HFF-Myc (cell line): Measurements from ENCODE around the gene TEN1.

Experiments
- DNase-seq: peaks from one replicate; pipeline ENCODE4 v3.0.0-alpha.2; 2011; ENCODE audit warnings: low read depth; ENCODE audit errors: extremely low read depth
- H3K4me3 ChIP-seq: replicated peaks from 2 replicates; pipeline ENCODE4 v1.5.1; 2011; ENCODE audit warnings: low read depth, mild to moderate bottlenecking, control low read depth, low read length
- CTCF ChIP-seq: IDR thresholded peaks from 2 replicates; pipeline ENCODE4 v1.5.1; 2012; ENCODE audit warnings: mild to moderate bottlenecking, low read depth, low read length, control low read depth; ENCODE audit errors: missing control alignments

The TEN1 gene

DNA sequence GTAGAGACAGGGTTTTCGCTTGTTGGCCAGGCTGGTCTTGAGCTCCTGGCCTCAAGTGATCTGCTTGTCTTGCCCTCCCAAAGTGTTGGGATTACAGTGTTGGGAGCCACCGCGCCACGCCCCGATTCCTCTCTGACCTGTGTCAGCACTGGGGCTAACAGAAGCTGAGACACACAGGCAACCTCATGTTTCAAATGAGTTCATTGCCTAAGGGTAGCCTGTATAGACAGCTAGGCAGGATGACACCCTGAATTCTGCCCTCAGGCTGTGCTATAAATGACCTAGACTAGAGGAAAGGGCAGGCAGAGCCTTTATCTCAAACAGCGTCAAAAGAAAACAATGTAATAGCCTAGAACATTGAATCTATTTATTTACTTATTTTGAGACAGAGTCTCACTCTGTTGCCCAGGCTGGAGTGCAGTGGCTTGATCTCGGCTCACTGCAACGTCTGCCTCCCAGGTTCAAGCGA, 19.3 kb downstream of the TEN1 start:
- no peak overlapping the region for H3K4me3 ChIP-seq
- no peak for DNase-seq

GRCh38 chr17:76000016-76000754, 21.1 kb downstream of the TEN1 start:
- no peak for DNase-seq
- H3K4me3 ChIP-seq = no peak overlapping the region

More for the DNA sequence above, 19.3 kb downstream of the TEN1 start:
- TF ChIP-seq CTCF = no peak

DNA sequence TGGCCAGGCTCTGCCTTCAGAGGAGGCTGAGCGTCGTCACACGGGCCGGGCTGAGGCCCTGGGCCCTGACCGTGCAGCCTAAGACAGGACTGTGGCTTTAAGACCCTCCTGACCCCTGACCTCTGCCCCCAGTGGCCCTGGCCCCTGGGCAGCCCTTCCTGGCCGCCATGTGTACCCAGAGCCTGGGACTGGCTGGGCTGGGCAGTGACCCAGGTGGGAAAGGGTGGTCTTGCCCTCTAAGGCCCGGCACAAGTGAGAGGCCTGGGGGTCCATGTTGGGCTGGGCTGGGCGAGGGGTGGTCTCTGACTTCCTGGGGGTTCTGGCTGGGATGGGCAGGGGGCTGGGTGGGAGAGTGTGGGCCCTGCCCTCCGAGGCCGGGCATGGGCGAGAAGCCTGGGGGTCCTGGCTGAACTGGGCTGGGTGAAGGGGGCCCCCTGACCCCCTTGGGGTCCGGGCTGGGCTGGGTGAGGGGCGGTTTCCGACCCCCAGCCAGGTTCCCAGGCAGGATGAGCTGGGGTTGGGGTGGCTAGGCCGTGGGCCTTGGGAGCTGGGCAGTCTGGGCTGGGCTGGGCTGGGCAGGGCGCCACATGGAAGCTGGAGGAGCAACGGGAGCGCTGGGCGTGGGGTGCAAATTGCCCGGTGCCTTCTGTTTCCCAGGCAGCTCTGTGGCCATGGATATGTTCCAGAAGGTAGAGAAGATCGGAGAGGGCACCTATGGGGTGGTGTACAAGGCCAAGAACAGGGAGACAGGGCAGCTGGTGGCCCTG, 21.9 kb downstream of the TEN1 start, which contains the start of gene CDK3:
CDK3 (plus strand) TSS at position 101 of the 767 bp plus-strand sequence; CDS start at position 672, 571 bp downstream.
- no peak for DNase-seq
- no peak within 1 kb of the TSS for H3K4me3 ChIP-seq
- TF ChIP-seq CTCF = no peak

More at GRCh38 chr17:76000016-76000754, 21.1 kb downstream of the TEN1 start:
- TF ChIP-seq CTCF = peak; percentile 86

DNA sequence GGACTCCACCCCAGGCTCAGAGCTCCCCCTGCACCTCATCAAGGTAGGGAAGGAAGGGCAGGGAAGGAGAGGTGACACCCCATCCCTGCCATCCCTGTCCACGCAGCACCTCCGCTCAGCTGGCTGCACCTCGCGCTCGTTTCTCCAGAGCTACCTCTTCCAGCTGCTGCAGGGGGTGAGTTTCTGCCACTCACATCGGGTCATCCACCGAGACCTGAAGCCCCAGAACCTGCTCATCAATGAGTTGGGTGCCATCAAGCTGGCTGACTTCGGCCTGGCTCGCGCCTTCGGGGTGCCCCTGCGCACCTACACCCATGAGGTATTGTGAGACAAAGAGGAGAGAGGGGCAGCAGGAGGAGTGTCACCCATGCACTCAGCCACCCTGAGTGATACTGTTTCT, 23.1 kb downstream of the TEN1 start:
- no peak for TF ChIP-seq CTCF
- no peak for DNase-seq
- H3K4me3 ChIP-seq = no peak overlapping the region

- no peak overlapping the region for H3K4me3 ChIP-seq
- DNase-seq = no peak
- no peak for TF ChIP-seq CTCF
These were observed 24.9 kb downstream of the TEN1 start for GRCh38 chr17:76003915-76004314.

GRCh38 chr17:76004750-76005262, 25.8 kb downstream of the TEN1 start:
- TF ChIP-seq CTCF = no peak
- no peak for DNase-seq

More at GRCh38 chr17:76004750-76005262, 25.8 kb downstream of the TEN1 start:
- H3K4me3 ChIP-seq = no peak overlapping the region
